Measurements from ENCODE around the gene ADGRD1.

ADGRD1 gene

GRCh38 chr12:131162113-131162512, 208.4 kb downstream of the ADGRD1 start:
- no peak for DNase-seq (ENCODE audit: low read depth)

DNA sequence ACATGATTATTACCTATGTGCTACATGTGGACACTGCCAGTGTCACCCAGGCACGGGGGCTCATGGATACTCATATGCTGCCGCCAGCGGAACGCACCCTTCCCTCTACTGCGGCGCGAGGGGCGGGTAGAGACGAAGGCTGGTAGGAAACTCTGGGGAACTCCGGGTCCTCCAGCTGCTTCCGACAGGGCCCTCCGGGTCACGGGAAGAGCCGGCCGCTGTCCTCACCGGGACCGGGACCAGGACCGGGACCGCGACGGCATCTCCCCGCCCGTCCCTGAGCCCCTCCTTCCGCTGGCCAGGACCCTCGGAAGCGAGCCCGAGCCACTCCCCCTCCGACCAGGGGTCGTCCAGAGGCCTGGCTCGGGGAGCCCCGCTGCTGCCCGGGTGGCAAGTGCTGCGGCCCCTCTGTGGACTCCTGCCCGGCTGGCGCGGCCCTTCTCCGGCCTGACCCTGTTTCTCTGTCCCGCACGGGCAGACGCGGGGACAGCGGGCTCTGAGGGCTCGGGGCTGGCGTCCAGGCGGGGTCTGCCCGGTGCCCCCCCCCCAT, 209.6 kb downstream of the ADGRD1 start:
- DNase-seq (ENCODE audit: low read depth) = no peak

DNA sequence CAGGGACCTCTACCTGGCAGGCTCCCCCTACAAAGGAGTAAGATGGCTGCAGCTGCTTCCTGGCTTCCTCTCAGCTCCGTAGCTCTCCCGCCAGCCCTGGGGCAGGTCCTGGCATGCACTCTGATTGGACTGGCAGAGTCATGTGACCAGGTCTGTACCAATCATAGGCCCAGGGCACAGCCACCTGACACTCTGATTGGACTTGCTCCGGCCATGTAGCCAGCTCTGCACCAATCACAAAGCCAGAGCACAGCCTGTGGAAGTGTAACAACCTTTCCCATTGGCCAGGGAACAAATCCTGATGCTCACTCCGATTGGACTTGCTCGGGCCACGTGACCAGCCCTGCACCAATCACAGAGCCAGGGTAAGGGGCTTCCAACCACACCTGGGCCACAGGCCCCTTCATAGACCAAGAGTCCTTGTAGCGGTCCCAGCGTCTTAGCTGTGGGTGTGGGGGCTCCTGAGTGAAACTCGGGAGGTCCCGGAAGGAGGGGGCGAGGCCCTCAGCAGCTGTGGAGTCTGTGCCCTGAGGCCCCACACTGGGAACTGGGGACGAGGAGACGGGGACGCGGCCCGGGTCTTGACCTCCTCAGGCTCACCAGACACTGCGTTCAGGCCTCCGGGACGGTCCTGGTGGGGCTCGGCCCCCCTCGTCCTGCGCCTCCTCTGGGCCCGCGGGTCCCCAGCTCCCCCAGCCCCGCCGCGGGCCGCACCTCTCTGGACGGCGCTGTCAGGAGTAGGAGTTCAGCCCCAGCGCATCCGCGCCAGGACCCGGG, 210.6 kb downstream of the ADGRD1 start:
- no peak for DNase-seq (ENCODE audit: low read depth)

- no peak for DNase-seq (ENCODE audit: low read depth)
These were observed 213.0 kb downstream of the ADGRD1 start for GRCh38 chr12:131166717-131167116.

DNA sequence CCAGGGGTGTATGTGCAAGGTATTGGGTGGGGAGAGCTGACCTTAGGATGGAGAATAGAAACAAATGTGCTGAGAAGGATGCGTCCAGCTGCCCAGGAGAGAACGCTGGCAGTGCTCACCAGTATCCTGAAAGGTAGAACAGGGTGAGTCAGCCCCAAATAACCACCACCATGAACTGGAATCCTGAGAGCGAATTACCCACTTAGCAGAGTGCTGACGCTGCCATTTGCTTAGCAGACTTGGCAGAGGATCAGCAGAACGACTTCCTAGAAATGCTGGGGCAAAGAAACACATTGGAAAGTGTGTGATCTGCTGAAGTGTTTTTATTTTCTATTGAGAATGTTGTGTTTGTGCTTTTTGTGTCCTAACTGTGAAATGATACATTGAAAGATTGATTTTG, 213.6 kb downstream of the ADGRD1 start:
- DNase-seq (ENCODE audit: low read depth) = no peak

DNA sequence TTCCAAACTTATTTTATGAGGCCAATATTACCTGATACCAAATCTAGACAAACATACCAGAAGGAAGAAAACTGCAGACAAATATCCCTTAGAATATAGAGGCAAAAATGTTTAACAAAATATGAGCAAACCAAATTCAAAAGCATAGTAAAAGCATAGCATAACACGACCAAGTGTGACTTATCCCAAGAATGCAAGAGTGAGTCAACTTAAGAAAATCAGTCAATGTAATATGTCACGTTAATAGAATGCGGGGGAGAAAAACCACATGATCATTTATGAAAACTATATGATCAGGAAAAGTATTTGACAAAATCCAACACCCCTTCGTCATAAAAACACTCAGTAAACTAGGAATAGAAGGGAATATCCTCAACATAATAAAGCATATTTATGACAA, 217.3 kb downstream of the ADGRD1 start:
- no peak for DNase-seq (ENCODE audit: low read depth)

DNA sequence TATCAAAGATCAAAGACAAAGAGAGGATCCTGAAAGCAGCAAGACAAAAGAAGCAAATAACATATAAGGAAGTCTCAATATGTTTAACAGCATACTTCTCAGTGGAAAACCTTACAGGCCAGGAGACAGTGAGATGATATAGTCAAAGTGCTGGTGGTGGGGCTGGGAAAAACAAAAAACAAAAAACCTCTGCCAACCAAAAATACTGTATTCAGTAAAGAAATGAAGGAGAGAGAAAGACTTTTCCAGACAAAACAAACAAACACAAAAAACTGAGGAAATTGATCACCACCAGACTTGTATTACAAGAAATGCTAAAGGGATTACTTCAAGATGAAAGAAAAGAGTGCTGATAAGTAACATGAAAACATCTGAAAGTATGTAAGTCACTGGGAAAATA, 221.2 kb downstream of the ADGRD1 start:
- DNase-seq (ENCODE audit: low read depth) = no peak

GRCh38 chr12:131176266-131176665, 222.6 kb downstream of the ADGRD1 start:
- DNase-seq (ENCODE audit: low read depth) = no peak

DNA sequence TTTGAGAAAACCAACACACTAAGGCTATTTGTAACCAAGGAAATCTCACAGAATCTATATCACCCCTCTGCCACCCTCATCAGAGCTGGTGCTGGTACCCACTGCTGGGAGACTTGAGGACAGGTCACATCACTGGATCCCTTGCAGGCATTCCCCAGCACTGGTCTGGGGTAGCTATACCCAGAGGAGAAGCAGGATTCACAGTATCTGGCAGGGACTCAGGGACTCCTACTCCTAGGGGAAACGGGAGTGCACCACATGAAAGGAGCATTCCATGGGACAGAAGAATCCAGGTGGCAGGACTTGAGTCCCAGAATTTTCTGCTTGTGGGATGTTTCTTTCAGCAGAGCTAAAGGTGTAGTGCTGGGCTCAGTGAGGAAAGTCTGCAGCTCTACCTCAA, 223.2 kb downstream of the ADGRD1 start:
- DNase-seq (ENCODE audit: low read depth) = no peak

- no peak for DNase-seq (ENCODE audit: low read depth)
These were observed 223.9 kb downstream of the ADGRD1 start for GRCh38 chr12:131177599-131177998.

- DNase-seq (ENCODE audit: low read depth) = no peak
These were observed 233.9 kb downstream of the ADGRD1 start for GRCh38 chr12:131187602-131188001.

GRCh38 chr12:131188131-131189050, 234.7 kb downstream of the ADGRD1 start:
- no peak for DNase-seq (ENCODE audit: low read depth)

GRCh38 chr12:131189781-131190180, 236.1 kb downstream of the ADGRD1 start:
- DNase-seq (ENCODE audit: low read depth) = no peak

DNA sequence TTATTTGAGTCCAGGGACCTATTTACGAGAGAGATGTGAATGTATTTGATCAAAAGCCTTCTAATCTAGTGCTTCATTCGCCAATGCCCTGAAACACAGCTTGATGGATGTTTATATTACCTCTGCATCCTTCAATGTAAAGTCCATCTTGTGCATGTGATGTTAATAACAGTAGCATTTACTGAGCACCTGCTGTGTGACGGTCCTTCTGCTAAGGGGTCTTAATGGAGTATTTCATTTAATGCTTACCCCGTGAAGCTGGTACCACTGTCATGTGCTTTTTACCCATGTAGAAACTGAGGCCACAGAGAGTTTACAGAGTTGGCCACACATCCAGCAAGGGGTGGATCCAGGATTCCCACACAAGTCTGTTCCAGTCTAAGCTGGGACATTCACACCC, 237.3 kb downstream of the ADGRD1 start:
- DNase-seq (ENCODE audit: low read depth) = no peak

Data from fibroblast of gingiva (primary cell).